ENCODE results near the gene ZNF750. TPM values are rescaled to one million over a fixed set of nuclear protein-coding genes. Genes with fewer than 3 reads are reported as not detected.

Gene ZNF750
- total and polyA plus RNA-seq, 2 of the 13 experiments (the other 11 are each of a cell fraction or from before 2014, with no cell fraction given): not detected

- TF ChIP-seq, protein P1, sequence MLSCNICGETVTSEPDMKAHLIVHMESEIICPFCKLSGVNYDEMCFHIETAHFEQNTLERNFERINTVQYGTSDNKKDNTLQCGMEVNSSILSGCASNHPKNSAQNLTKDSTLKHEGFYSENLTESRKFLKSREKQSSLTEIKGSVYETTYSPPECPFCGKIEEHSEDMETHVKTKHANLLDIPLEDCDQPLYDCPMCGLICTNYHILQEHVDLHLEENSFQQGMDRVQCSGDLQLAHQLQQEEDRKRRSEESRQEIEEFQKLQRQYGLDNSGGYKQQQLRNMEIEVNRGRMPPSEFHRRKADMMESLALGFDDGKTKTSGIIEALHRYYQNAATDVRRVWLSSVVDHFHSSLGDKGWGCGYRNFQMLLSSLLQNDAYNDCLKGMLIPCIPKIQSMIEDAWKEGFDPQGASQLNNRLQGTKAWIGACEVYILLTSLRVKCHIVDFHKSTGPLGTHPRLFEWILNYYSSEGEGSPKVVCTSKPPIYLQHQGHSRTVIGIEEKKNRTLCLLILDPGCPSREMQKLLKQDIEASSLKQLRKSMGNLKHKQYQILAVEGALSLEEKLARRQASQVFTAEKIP (CRISPR knock-in tag; IDR thresholded peaks at IDR 0.05; ENCODE audit: borderline replicate concordance): no peak
- TF ChIP-seq, protein P2, sequence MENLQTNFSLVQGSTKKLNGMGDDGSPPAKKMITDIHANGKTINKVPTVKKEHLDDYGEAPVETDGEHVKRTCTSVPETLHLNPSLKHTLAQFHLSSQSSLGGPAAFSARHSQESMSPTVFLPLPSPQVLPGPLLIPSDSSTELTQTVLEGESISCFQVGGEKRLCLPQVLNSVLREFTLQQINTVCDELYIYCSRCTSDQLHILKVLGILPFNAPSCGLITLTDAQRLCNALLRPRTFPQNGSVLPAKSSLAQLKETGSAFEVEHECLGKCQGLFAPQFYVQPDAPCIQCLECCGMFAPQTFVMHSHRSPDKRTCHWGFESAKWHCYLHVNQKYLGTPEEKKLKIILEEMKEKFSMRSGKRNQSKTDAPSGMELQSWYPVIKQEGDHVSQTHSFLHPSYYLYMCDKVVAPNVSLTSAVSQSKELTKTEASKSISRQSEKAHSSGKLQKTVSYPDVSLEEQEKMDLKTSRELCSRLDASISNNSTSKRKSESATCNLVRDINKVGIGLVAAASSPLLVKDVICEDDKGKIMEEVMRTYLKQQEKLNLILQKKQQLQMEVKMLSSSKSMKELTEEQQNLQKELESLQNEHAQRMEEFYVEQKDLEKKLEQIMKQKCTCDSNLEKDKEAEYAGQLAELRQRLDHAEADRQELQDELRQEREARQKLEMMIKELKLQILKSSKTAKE (CRISPR knock-in tag; IDR thresholded peaks at IDR 0.05; ENCODE audit: borderline replicate concordance): no peak
- TF ChIP-seq ZNF772 (CRISPR knock-in tag; IDR thresholded peaks at IDR 0.05): no peak
- TF ChIP-seq, protein P3, sequence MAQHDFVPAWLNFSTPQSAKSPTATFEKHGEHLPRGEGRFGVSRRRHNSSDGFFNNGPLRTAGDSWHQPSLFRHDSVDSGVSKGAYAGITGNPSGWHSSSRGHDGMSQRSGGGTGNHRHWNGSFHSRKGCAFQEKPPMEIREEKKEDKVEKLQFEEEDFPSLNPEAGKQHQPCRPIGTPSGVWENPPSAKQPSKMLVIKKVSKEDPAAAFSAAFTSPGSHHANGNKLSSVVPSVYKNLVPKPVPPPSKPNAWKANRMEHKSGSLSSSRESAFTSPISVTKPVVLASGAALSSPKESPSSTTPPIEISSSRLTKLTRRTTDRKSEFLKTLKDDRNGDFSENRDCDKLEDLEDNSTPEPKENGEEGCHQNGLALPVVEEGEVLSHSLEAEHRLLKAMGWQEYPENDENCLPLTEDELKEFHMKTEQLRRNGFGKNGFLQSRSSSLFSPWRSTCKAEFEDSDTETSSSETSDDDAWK (CRISPR knock-in tag; IDR thresholded peaks at IDR 0.05): no peak
- TF ChIP-seq PBX3 (CRISPR knock-in tag; IDR thresholded peaks at IDR 0.05; ENCODE audit: borderline replicate concordance): no peak
- no peak for TF ChIP-seq MED8 (CRISPR knock-in tag; IDR thresholded peaks at IDR 0.05; ENCODE audit: insufficient replicate concordance)
Observed at GRCh38 chr17:82843904-82844680, 4.3 kb upstream of the ZNF750 start (continued).
